ENCODE measurements around the gene LGR6.

DNA sequence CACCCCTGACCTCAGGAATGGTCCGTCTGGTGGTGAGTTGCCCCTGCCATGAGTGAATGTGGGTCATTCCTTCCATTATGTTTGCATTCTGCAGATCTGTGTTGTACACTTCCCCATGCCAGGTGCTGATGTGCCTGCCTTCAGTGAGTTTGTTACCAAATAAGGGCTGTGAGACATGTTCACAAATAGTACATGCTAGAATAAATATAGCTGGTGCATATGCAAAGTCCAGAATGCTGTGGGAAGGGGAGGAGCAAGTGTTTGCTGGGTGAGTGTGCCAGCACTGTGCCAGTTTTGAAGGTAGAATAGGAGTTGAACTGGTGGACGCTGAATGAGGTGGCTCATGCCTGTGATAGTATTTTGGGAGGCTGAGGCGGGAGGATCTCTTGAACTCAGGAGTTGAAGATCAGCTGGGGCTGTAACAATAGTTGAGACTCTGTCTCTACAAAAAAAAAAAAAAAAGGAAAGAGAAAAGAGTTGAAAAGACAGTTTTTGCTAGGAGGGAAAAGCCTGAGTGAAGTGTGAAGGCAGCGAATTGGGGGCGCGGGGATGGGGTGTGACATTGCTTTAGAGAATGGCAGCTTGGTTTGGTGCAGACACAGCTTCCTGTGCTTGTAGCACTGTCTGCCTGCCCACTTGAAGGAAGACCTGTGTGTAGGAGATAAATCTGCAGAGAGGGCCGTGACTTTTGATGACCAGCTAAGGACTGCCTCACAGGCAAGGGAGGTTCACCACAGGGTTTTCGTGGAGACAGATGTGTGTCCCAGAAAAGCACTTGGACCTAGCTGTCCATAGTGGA is 61.1 kb downstream of the LGR6 start:
- TF ChIP-seq, protein P1, sequence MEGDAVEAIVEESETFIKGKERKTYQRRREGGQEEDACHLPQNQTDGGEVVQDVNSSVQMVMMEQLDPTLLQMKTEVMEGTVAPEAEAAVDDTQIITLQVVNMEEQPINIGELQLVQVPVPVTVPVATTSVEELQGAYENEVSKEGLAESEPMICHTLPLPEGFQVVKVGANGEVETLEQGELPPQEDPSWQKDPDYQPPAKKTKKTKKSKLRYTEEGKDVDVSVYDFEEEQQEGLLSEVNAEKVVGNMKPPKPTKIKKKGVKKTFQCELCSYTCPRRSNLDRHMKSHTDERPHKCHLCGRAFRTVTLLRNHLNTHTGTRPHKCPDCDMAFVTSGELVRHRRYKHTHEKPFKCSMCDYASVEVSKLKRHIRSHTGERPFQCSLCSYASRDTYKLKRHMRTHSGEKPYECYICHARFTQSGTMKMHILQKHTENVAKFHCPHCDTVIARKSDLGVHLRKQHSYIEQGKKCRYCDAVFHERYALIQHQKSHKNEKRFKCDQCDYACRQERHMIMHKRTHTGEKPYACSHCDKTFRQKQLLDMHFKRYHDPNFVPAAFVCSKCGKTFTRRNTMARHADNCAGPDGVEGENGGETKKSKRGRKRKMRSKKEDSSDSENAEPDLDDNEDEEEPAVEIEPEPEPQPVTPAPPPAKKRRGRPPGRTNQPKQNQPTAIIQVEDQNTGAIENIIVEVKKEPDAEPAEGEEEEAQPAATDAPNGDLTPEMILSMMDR (IDR thresholded peaks at IDR 0.05; ENCODE audit: low read depth, low read length), result no peak
- TF ChIP-seq EZH2phosphoT487 (IDR thresholded peaks at IDR 0.05; ENCODE audit: low read depth), result no peak
